OCI-M2 (cell line): ENCODE data around the gene MC4R.

ENCODE experiments used
- DNase-seq: peaks from one replicate; lab custom pipeline; 2025; ENCODE audit not compliant: unreplicated experiment; lab: John Stamatoyannopoulos, UW

The MC4R gene

DNA sequence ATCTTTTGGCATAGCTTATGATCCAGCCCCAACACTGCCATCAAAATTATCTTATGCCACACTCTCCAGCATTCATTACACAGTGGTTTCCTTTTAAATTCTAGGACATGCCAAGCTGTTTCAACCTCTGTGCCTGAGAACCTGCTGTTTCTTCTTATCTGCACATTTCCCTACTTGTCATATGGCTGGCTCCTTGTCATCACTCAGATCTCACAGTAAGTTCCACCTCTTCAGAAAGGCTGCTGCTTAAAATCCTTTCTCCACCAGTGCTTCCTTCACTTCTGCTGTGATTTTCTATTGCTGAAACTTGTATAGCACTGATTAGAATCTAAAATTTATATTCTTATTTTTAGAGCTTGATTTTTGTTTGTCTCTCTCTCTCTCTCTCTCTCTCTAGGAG lies 43.4 kb downstream of the MC4R start:
- DNase-seq = no peak

DNA sequence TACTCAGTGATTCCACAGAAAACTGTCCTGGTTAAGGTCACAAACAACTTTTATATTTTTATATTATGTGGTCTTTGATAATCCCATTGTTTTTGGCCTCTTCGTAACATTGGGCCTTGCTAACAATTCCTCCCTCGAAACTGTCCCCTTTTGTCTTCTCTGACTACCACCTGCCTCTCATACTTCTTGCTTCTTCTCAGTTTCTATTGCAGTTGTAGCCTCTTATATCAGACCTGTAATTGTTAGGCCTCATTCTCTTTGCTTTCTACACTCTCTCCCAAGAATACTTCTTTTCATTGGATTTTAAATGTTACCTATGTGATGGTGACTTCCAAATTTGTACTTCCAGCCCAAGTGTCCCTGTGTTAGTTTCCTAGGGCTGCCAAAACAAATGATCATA lies 44.7 kb downstream of the MC4R start:
- no peak for DNase-seq

DNA sequence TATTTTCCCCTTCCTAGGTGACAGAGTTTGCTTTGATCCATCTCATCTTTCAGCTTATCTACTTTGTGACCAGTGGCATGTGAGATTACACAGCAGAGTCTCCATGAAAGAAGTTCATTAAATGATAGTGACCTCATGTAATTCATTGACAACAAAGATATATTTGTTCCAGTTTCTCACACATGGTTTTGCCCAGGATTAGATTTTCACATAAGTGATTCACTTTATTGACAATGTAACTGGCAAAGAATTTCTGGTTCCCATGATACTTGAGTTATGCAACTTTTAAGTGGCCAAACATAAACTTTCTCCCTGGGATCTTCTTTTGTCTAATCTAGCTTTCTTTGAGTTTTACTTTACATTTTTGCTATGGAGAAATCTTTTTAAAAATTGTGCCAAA lies 50.0 kb downstream of the MC4R start:
- DNase-seq = no peak
